Fibroblast of mammary gland (primary cell): ENCODE data around the gene CFAP69.
"Not testable (repeated sequence)": the region's sequence is repeated elsewhere in the genome, so short reads cannot be mapped to it uniquely, and the experiment has no call there.

Source experiments
- DNase-seq: peaks from one replicate; pipeline ENCODE4 v3.0.0-alpha.2; 2010; ENCODE audit warnings: low read depth
- H3K4me3 ChIP-seq: 2 replicates; pipeline ENCODE4 v1.5.1; 2011; ENCODE audit warnings: low read depth, mild to moderate bottlenecking, low read length, moderate library complexity; ENCODE audit not compliant: control insufficient read depth
- CTCF ChIP-seq: conservative IDR thresholded peaks from 2 replicates; pipeline ENCODE4 v1.5.1; 2011; ENCODE audit warnings: low read depth, low read length, inconsistent platforms; ENCODE audit not compliant: control insufficient read depth, insufficient read depth

The CFAP69 gene

GRCh38 chr7:90322837-90323236, 77.9 kb downstream of the CFAP69 start:
- no peak overlapping the region for H3K4me3 ChIP-seq
- no peak for DNase-seq
- TF ChIP-seq CTCF: no peak

GRCh38 chr7:90326500-90326899, 81.5 kb downstream of the CFAP69 start:
- no peak for TF ChIP-seq CTCF
- no peak for DNase-seq
- H3K4me3 ChIP-seq: no peak overlapping the region

- TF ChIP-seq CTCF: no peak
- no peak for DNase-seq
- H3K4me3 ChIP-seq: no peak overlapping the region
These were observed 89.3 kb downstream of the CFAP69 start for GRCh38 chr7:90334193-90334843.

- not testable (repeated sequence) for DNase-seq, H3K4me3 ChIP-seq
These were observed 90.0 kb downstream of the CFAP69 start for GRCh38 chr7:90334926-90335325.

- TF ChIP-seq CTCF: no peak
- no peak for DNase-seq
- H3K4me3 ChIP-seq: no peak overlapping the region
These were observed 92.1 kb downstream of the CFAP69 start for GRCh38 chr7:90337106-90337505.

- H3K4me3 ChIP-seq: no peak overlapping the region
- DNase-seq: no peak
- TF ChIP-seq CTCF: no peak
These were observed 100.0 kb downstream of the CFAP69 start for GRCh38 chr7:90345016-90345415.

GRCh38 chr7:90345595-90346335, 100.8 kb downstream of the CFAP69 start:
- peak overlapping the region; percentile 98 for H3K4me3 ChIP-seq
- TF ChIP-seq CTCF: no peak
- peak; percentile 47 for DNase-seq
